Measurements from ENCODE around the gene DNMBP. TPM values are rescaled to one million over a fixed set of nuclear protein-coding genes. Genes with fewer than 3 reads are reported as not detected.

DNMBP gene
- total and polyA plus RNA-seq, 2 of the 4 experiments (the other 2 are of a cell fraction), result 10.9 to 13.6 TPM

DNA sequence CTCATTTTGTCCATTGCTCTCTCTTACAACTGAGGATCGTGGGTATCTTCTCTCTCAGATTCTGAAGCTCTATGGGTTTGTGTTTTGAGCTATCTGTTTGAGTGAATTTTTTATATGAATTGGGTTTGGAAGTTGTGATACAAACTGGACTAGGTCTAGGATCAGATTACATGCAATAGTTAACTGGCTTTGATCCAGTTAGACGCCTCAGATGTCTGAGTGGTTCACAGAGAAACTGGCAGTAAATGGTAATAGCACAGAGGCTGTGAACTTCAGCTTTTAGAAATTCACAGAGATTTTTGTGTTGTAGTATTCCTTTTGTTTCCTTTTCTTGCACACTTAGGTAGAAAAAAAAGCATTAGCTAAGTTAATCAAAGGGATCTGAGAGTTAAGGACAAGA lies 12.7 kb upstream of the DNMBP start:
- H2BK5ac ChIP-seq (ENCODE audit: low read depth, low read length, poor library complexity, severe bottlenecking), result no peak overlapping the region
- intact Hi-C loops (cut with micrococcal nuclease), result no loop called here
- H4K8ac ChIP-seq (ENCODE audit: low read depth in 2 of 2, low read length in 2 of 2), result no peak overlapping the region
- H3K79me1 ChIP-seq (ENCODE audit: low read depth in 1 of 2, low read length in 2 of 2), result no peaks in the 10 kb centered on the region
- dilution Hi-C loops (cut with HindIII; ENCODE audit: low sequenced_read_pairs, unreplicated experiment), result no loop called here
- no peak overlapping the region for H3K23ac ChIP-seq (ENCODE audit: low read depth, low read length)
- in situ Hi-C loops (cut with MboI; ENCODE audit: low sequenced_read_pairs), result no loop called here
- peaks cover 2% of the 10 kb centered on the region for H3K27me3 ChIP-seq (ENCODE audit: control insufficient read depth, insufficient read depth, low read length)
- H3K36me3 ChIP-seq (ENCODE audit: control insufficient read depth, insufficient read depth, low read length), result no peaks in the 10 kb centered on the region
- H3K4me1 ChIP-seq (ENCODE audit: control insufficient read depth, insufficient read depth, low read length), result no peaks in the 10 kb centered on the region; the same call in 1 of the 2 replicates
- H3K27ac ChIP-seq (ENCODE audit: insufficient read depth, low read length), result no peak overlapping the region
- DNase-seq, result peak; percentile 65
- H2BK20ac ChIP-seq (ENCODE audit: low read depth, low read length), result no peak overlapping the region
- no peak overlapping the region for H2AK5ac ChIP-seq (ENCODE audit: low read depth, low read length)
- ChIA-PET POLR2A (ENCODE audit: unreplicated experiment) (no interaction called here), CTCF (interaction anchor here (1.5 kb wide), 1 partner anchor 23 kb away, joined by 5 read pairs; no protein-coding TSS in a partner anchor)
- no peak overlapping the region for H2AFZ ChIP-seq (replicated peaks; ENCODE audit: low read length, poor library complexity)
- TF ChIP-seq MAZ (IDR thresholded peaks at IDR 0.05; ENCODE audit: borderline replicate concordance, low read depth, low read length), result no peak
- TF ChIP-seq MAFK (IDR thresholded peaks at IDR 0.05; ENCODE audit: low read depth, low read length), result no peak
- TF ChIP-seq, protein P1, sequence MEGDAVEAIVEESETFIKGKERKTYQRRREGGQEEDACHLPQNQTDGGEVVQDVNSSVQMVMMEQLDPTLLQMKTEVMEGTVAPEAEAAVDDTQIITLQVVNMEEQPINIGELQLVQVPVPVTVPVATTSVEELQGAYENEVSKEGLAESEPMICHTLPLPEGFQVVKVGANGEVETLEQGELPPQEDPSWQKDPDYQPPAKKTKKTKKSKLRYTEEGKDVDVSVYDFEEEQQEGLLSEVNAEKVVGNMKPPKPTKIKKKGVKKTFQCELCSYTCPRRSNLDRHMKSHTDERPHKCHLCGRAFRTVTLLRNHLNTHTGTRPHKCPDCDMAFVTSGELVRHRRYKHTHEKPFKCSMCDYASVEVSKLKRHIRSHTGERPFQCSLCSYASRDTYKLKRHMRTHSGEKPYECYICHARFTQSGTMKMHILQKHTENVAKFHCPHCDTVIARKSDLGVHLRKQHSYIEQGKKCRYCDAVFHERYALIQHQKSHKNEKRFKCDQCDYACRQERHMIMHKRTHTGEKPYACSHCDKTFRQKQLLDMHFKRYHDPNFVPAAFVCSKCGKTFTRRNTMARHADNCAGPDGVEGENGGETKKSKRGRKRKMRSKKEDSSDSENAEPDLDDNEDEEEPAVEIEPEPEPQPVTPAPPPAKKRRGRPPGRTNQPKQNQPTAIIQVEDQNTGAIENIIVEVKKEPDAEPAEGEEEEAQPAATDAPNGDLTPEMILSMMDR (conservative IDR thresholded peaks at IDR 0.05; ENCODE audit: low read depth, low read length), result no peak
- no peak overlapping the region for H2AK9ac ChIP-seq (replicated peaks; ENCODE audit: low read depth, low read length, poor library complexity)
- no peak overlapping the region for H4K91ac ChIP-seq (ENCODE audit: insufficient read depth, low read depth, low read length)
- no TSS peak for BruUV-seq (replicated peaks)
- no peak overlapping the region for H3K4me2 ChIP-seq (ENCODE audit: low read depth, low read length)
- H3K9ac ChIP-seq (ENCODE audit: low read depth, low read length), result no peak overlapping the region
- no peak overlapping the region for H2BK120ac ChIP-seq (ENCODE audit: low read depth, low read length)
- H3K4ac ChIP-seq (ENCODE audit: low read depth, low read length), result no peak overlapping the region
- no peak overlapping the region for H2BK15ac ChIP-seq (ENCODE audit: low read depth, low read length)
- no peaks in the 10 kb centered on the region for H4K20me1 ChIP-seq (ENCODE audit: insufficient read depth, low read length)
- peaks cover 3% of the 10 kb centered on the region; the same call in 1 of the 2 replicates for H3K9me1 ChIP-seq (ENCODE audit: insufficient read depth, low read length)
- H3K9me3 ChIP-seq (ENCODE audit: control insufficient read depth, insufficient read depth, low read length), result no peaks in the 10 kb centered on the region
- H4K5ac ChIP-seq (ENCODE audit: low read depth, low read length), result no peak overlapping the region
- H3K18ac ChIP-seq (ENCODE audit: low read depth, low read length), result no peak overlapping the region
- WGBS, 2 experiments (ENCODE audit: extremely low coverage in 2 of 2, insufficient read length in 1 of 2), result 33% methylated on average over 1 of the region's 2 CpGs; no CpG with 5 or more reads in 1 of the 2 experiments
- no peak overlapping the region for H3K4me3 ChIP-seq (ENCODE audit: insufficient read depth, low read depth, low read length)
- no peak overlapping the region for H3K14ac ChIP-seq (replicated peaks; ENCODE audit: low read depth, low read length)
- no peak overlapping the region for H3K56ac ChIP-seq (ENCODE audit: extremely low read depth, insufficient read depth, low read length)
- peak; percentile 62 for ATAC-seq (ENCODE audit: low read depth)
